ENCODE measurements around the gene SLC66A3.
"Not testable (repeated sequence)": the region's sequence is repeated elsewhere in the genome, so short reads cannot be mapped to it uniquely, and the experiment has no call there.

SLC66A3 gene

GRCh38 chr2:11165046-11165445, 9.8 kb downstream of the SLC66A3 start:
- not testable (repeated sequence) for DNase-seq

- no peak for DNase-seq
Observed at GRCh38 chr2:11166476-11166875, 11.2 kb downstream of the SLC66A3 start.

GRCh38 chr2:11168488-11168887, 13.2 kb downstream of the SLC66A3 start:
- no peak for DNase-seq

GRCh38 chr2:11169333-11169732, 14.1 kb downstream of the SLC66A3 start:
- no peak for DNase-seq

- no peak for DNase-seq
Observed at GRCh38 chr2:11174222-11174621, 19.0 kb downstream of the SLC66A3 start.

GRCh38 chr2:11175293-11175795, 20.1 kb downstream of the SLC66A3 start:
- DNase-seq, result no peak

- peak; percentile 1 for DNase-seq
Observed at GRCh38 chr2:11177871-11178690, 22.8 kb downstream of the SLC66A3 start.

GRCh38 chr2:11179196-11179595, 23.9 kb downstream of the SLC66A3 start:
- no peak for DNase-seq

GRCh38 chr2:11179899-11180298, 24.6 kb downstream of the SLC66A3 start:
- DNase-seq, result no peak

- DNase-seq, result no peak
Observed at GRCh38 chr2:11180653-11181052, 25.4 kb downstream of the SLC66A3 start.

- DNase-seq, result no peak
Observed at GRCh38 chr2:11182951-11183350, 27.7 kb downstream of the SLC66A3 start.

- no peak for DNase-seq
Observed at GRCh38 chr2:11186145-11186544, 30.9 kb downstream of the SLC66A3 start.

- no peak for DNase-seq
Observed at GRCh38 chr2:11187083-11187619, 31.9 kb downstream of the SLC66A3 start.

- DNase-seq, result no peak
Observed at GRCh38 chr2:11187731-11188130, 32.5 kb downstream of the SLC66A3 start.

- no peak for DNase-seq
Observed at GRCh38 chr2:11196246-11196645, 41.0 kb downstream of the SLC66A3 start.

- DNase-seq, result no peak
Observed at GRCh38 chr2:11200651-11201050, 45.4 kb downstream of the SLC66A3 start.

- no peak for DNase-seq
Observed at GRCh38 chr2:11201969-11202368, 46.7 kb downstream of the SLC66A3 start.

- no peak for DNase-seq
Observed at GRCh38 chr2:11203480-11203879, 48.2 kb downstream of the SLC66A3 start.

GRCh38 chr2:11208083-11208482, 52.8 kb downstream of the SLC66A3 start:
- DNase-seq, result no peak

GRCh38 chr2:11212645-11213044, 57.4 kb downstream of the SLC66A3 start:
- no peak for DNase-seq

- no peak for DNase-seq
Observed at GRCh38 chr2:11213090-11213638, 57.9 kb downstream of the SLC66A3 start.

GRCh38 chr2:11213975-11214374, 58.7 kb downstream of the SLC66A3 start:
- no peak for DNase-seq

GRCh38 chr2:11214770-11215169, 59.5 kb downstream of the SLC66A3 start:
- DNase-seq, result no peak

GRCh38 chr2:11215407-11215806, 60.1 kb downstream of the SLC66A3 start:
- no peak for DNase-seq
